Suprapubic skin (tissue), 2 donors: Measurements from ENCODE around the gene MTCL1.

Source experiments
- EP300 ChIP-seq: sonication (generic); formaldehyde crosslinking; IDR thresholded peaks from one replicate; pipeline ENCODE4 v1.6.1; 2017; ENCODE audit warnings: antibody characterized with exemption
- POLR2A ChIP-seq, 2 donors: fragments of 450-650 bp; IDR thresholded peaks; one replicate each; pipeline ENCODE4 v1.6.1; 2017; ENCODE audit warnings: antibody characterized with exemption in 2 of 2, mild to moderate bottlenecking in 2 of 2, moderate library complexity in 2 of 2

DNA sequence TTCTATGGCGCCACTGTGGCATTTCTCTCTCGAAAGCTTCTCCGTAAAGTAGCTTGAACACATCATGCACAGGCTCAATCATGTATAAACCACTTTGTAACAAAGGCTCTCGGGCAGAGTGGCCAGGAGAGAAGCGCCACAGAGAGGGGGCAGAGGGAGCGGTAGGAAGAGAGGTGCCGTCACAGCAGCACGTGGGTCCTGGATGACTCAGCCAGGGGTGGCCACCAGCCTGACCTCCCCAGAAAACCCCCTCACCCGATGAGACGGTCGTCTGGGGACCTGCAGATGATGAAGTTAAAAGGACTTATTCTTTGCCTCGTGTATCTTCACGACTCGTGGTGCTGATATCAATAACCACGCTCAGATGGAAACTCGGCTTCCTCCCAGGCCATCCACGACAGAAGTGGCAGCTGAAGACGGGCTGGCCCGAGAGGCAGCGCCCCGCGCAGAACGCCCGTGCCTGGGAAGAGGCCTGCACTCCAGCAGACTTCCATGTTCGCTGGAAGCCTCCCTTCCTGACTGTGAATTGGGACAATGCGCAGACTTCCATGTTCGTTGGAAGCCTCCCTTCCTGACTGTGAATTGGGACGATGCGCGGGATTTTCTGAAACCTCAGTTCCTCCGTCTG is 46.4 kb upstream of the MTCL1 start:
- TF ChIP-seq POLR2A (IDR thresholded peaks at IDR 0.05) (no peak), EP300 (no peak)
